Measurements from ENCODE around the gene RPLP2. TPM values are rescaled to one million over a fixed set of nuclear protein-coding genes. Genes with fewer than 3 reads are reported as not detected.

The RPLP2 gene
- total RNA-seq, 8 experiments from 2014 or later, result 1,135 to 2,145 (median 1,757) TPM

Other genes starting within 250 kb of the RPLP2 start
- 1 to 10 TPM in 4 of 8 experiments, under 1 TPM in 4; 0.29 to 5.4 (median 0.88) TPM for gene LMNTD2, start 249.2 kb upstream of the RPLP2 start, total RNA-seq
- 10 to 100 TPM in 1 of 8 experiments, 1 to 10 TPM in 7; 4.6 to 10.4 (median 7.0) TPM for gene RASSF7, start 249.0 kb upstream of the RPLP2 start, total RNA-seq
- gene PHRF1, start 233.5 kb upstream of the RPLP2 start, total RNA-seq, result 10 to 100 TPM; 11.9 to 32.0 (median 16.0) TPM
- 10 to 100 TPM; 10.2 to 27.9 (median 17.0) TPM for gene IRF7, start 194.0 kb upstream of the RPLP2 start, total RNA-seq
- gene CDHR5, start 185.0 kb upstream of the RPLP2 start, total RNA-seq, result 1 to 10 TPM in 3 of 8 experiments, under 1 TPM in 5; 0.31 to 1.3 (median 0.51) TPM
- not detected for gene SCT, start 182.8 kb upstream of the RPLP2 start, total RNA-seq
- 1 to 10 TPM in 1 of 8 experiments, under 1 TPM in 4, not detected in 3; 0.22 to 1.8 (median 0.93) TPM for gene DRD4, start 172.7 kb upstream of the RPLP2 start, total RNA-seq
- 10 to 100 TPM; 38.5 to 81.6 (median 54.3) TPM for gene DEAF1, start 114.7 kb upstream of the RPLP2 start, total RNA-seq
- 10 to 100 TPM; 11.8 to 47.1 (median 20.9) TPM for gene TMEM80, start 114.2 kb upstream of the RPLP2 start, total RNA-seq
- gene EPS8L2, start 103.7 kb upstream of the RPLP2 start, total RNA-seq, result 10 to 100 TPM in 3 of 8 experiments, 1 to 10 TPM in 5; 1.2 to 41.9 (median 7.9) TPM
- 100 to 1,000 TPM in 3 of 8 experiments, 10 to 100 TPM in 5; 62.3 to 304 (median 94.6) TPM for gene TALDO1, start 62.5 kb upstream of the RPLP2 start, total RNA-seq
- gene GATD1, start 32.5 kb upstream of the RPLP2 start, total RNA-seq, result 10 to 100 TPM; 22.8 to 70.1 (median 38.0) TPM
- 10 to 100 TPM in 5 of 8 experiments, 1 to 10 TPM in 3; 1.8 to 21.7 (median 15.3) TPM for gene CEND1, start 19.9 kb upstream of the RPLP2 start, total RNA-seq
- 10 to 100 TPM; 21.4 to 45.6 (median 31.7) TPM for gene SLC25A22, start 11.7 kb upstream of the RPLP2 start, total RNA-seq
- 10 to 100 TPM in 6 of 8 experiments, 1 to 10 TPM in 2; 9.0 to 20.0 (median 12.4) TPM for gene PIDD1, start 4.7 kb upstream of the RPLP2 start, total RNA-seq
- 10 to 100 TPM in 7 of 8 experiments, 1 to 10 TPM in 1; 5.2 to 58.7 (median 13.1) TPM for gene PNPLA2, start 8.9 kb downstream of the RPLP2 start, total RNA-seq
- 10 to 100 TPM in 2 of 8 experiments, 1 to 10 TPM in 6; 3.7 to 15.5 (median 4.8) TPM for gene CRACR2B, start 18.0 kb downstream of the RPLP2 start, total RNA-seq
- gene CD151, start 23.0 kb downstream of the RPLP2 start, total RNA-seq, result 100 to 1,000 TPM in 4 of 8 experiments, 10 to 100 TPM in 4; 43.0 to 311 (median 121) TPM
- 100 to 1,000 TPM in 5 of 8 experiments, 10 to 100 TPM in 3; 51.4 to 290 (median 137) TPM for gene POLR2L, start 32.6 kb downstream of the RPLP2 start, total RNA-seq
- 100 to 1,000 TPM in 1 of 8 experiments, 10 to 100 TPM in 7; 30.9 to 110 (median 41.9) TPM for gene TSPAN4, start 32.9 kb downstream of the RPLP2 start, total RNA-seq
- gene CHID1, start 100.8 kb downstream of the RPLP2 start, total RNA-seq, result 10 to 100 TPM; 48.5 to 96.3 (median 66.8) TPM
- 10 to 100 TPM; 31.3 to 78.4 (median 45.8) TPM for gene AP2A2, start 115.9 kb downstream of the RPLP2 start, total RNA-seq
- gene MUC6, start 226.8 kb downstream of the RPLP2 start, total RNA-seq, result 1 to 10 TPM in 3 of 8 experiments, under 1 TPM in 5; under 0.01 to 1.9 (median 0.82) TPM